HG02588 (cell line): Measurements from ENCODE around the gene TMPRSS6.

ENCODE experiments used
- ATAC-seq: cut with Tn5 transposase; IDR thresholded peaks from one replicate; pipeline ENCODE4 v1.9.1; 2021; ENCODE audit warnings: mild to moderate bottlenecking, moderate library complexity; ENCODE audit not compliant: unreplicated experiment

Gene TMPRSS6

GRCh38 chr22:37119872-37120271, 10.4 kb upstream of the TMPRSS6 start:
- ATAC-seq, result no peak

GRCh38 chr22:37118083-37118482, 8.6 kb upstream of the TMPRSS6 start:
- ATAC-seq, result no peak

GRCh38 chr22:37117092-37117491, 7.6 kb upstream of the TMPRSS6 start:
- ATAC-seq, result no peak

- ATAC-seq, result no peak
Measured at GRCh38 chr22:37115032-37115431, 5.5 kb upstream of the TMPRSS6 start.

GRCh38 chr22:37113757-37114156, 4.2 kb upstream of the TMPRSS6 start:
- no peak for ATAC-seq

- ATAC-seq, result no peak
Measured at GRCh38 chr22:37112084-37112728, 2.7 kb upstream of the TMPRSS6 start.

GRCh38 chr22:37111156-37111717, 1.7 kb upstream of the TMPRSS6 start:
- no peak for ATAC-seq

GRCh38 chr22:37107816-37108621, 1.5 kb downstream of the TMPRSS6 start:
- no peak for ATAC-seq

- no peak for ATAC-seq
Measured at GRCh38 chr22:37105990-37106389, 3.5 kb downstream of the TMPRSS6 start.

GRCh38 chr22:37105154-37105553, 4.4 kb downstream of the TMPRSS6 start:
- ATAC-seq, result no peak

GRCh38 chr22:37103656-37104452, 5.7 kb downstream of the TMPRSS6 start:
- no peak for ATAC-seq

GRCh38 chr22:37103151-37103550, 6.4 kb downstream of the TMPRSS6 start:
- ATAC-seq, result no peak

- no peak for ATAC-seq
Measured at GRCh38 chr22:37101311-37102066, 8.0 kb downstream of the TMPRSS6 start.

GRCh38 chr22:37100589-37101127, 8.9 kb downstream of the TMPRSS6 start:
- no peak for ATAC-seq

GRCh38 chr22:37098976-37099591, 10.4 kb downstream of the TMPRSS6 start:
- ATAC-seq, result no peak

- no peak for ATAC-seq
Measured at GRCh38 chr22:37097346-37097745, 12.2 kb downstream of the TMPRSS6 start.

- no peak for ATAC-seq
Measured at GRCh38 chr22:37095113-37095512, 14.4 kb downstream of the TMPRSS6 start.

- ATAC-seq, result no peak
Measured at GRCh38 chr22:37094239-37094638, 15.3 kb downstream of the TMPRSS6 start.

GRCh38 chr22:37092997-37093396, 16.5 kb downstream of the TMPRSS6 start:
- no peak for ATAC-seq

GRCh38 chr22:37091994-37092393, 17.5 kb downstream of the TMPRSS6 start:
- ATAC-seq, result no peak
